ENCODE measurements around the gene YKT6. TPM values are rescaled to one million over a fixed set of nuclear protein-coding genes. Genes with fewer than 3 reads are reported as not detected.
A peak's percentile ranks its signal among the peaks of the same experiment; 100 is the strongest.

The YKT6 gene
- total and polyA plus RNA-seq, 2 of the 8 experiments (the other 6 are each of a cell fraction or from before 2014, with no cell fraction given): 75.3 to 103 TPM

GRCh38 chr7:44186736-44187135 lies 14.0 kb upstream of the YKT6 start:
- no peak overlapping the region for H2AFZ ChIP-seq (ENCODE audit: low read length)
- no peaks in the 10 kb centered on the region for H3K23me2 ChIP-seq (ENCODE audit: low read depth, low read length)
- H3K4me1 ChIP-seq (replicated peaks in 1 of 4; ENCODE audit: control insufficient read depth in 3 of 4, insufficient read depth in 4 of 4, low read length in 3 of 4): peaks cover 0 to 4% (median 0%) of the 10 kb centered on the region in 4 experiments; a peak in 4 of 7 replicates
- H3K79me1 ChIP-seq (ENCODE audit: low read depth, low read length): no peaks in the 10 kb centered on the region
- H2BK120ac ChIP-seq (replicated peaks; ENCODE audit: low read depth, low read length): no peak overlapping the region
- no peak overlapping the region for H3K56ac ChIP-seq (replicated peaks; ENCODE audit: insufficient read length, low read depth, low read length)
- H4K91ac ChIP-seq (replicated peaks; ENCODE audit: insufficient read length, low read length): no peak overlapping the region
- H2BK5ac ChIP-seq (ENCODE audit: low read depth, low read length): no peak overlapping the region
- H3K36me3 ChIP-seq (ENCODE audit: control insufficient read depth in 2 of 4, insufficient read depth in 4 of 4, low read length in 3 of 4): no peaks in the 10 kb centered on the region
- no peak overlapping the region for H3K4ac ChIP-seq (replicated peaks; ENCODE audit: insufficient read length, low read depth, low read length)
- H3K9ac ChIP-seq (replicated peaks in 1 of 4; ENCODE audit: extremely low read depth in 1 of 4, low read depth in 3 of 4, low read length in 3 of 4): no peak overlapping the region
- H3K18ac ChIP-seq (ENCODE audit: extremely low read depth, low read length): no peak overlapping the region
- no peak overlapping the region for H3K27ac ChIP-seq (ENCODE audit: low read depth, low read length)
- no peak overlapping the region for H3K23ac ChIP-seq (ENCODE audit: insufficient read length)
- DNase-seq (ENCODE audit: low read depth in 1 of 2, low spot score in 2 of 2) (no peak), FAIRE-seq (no peak)
- no peak for TF ChIP-seq RAD21 (IDR thresholded peaks at IDR 0.05 in 1 of 2, conservative IDR thresholded peaks at IDR 0.05 in 1 of 2; ENCODE audit: low read depth in 2 of 2, low read length in 2 of 2)
- no peak for TF ChIP-seq SRF (IDR thresholded peaks at IDR 0.05; ENCODE audit: low read depth, low read length)
- TF ChIP-seq CHD2 (IDR thresholded peaks at IDR 0.05; ENCODE audit: low read length): no peak
- no peak for TF ChIP-seq GABPA (IDR thresholded peaks at IDR 0.05; ENCODE audit: borderline replicate concordance, insufficient read depth, low read length)
- no peak for TF ChIP-seq KDM4A (IDR thresholded peaks at IDR 0.05; ENCODE audit: low read depth, low read length, severe bottlenecking)
- no peak for TF ChIP-seq CEBPB (IDR thresholded peaks at IDR 0.05; ENCODE audit: low read depth, low read length)
- no peak for TF ChIP-seq HDAC6 (IDR thresholded peaks at IDR 0.05; ENCODE audit: low read depth, low read length)
- no peak for TF ChIP-seq NANOG (IDR thresholded peaks at IDR 0.05; ENCODE audit: insufficient read depth, low read depth, low read length, poor library complexity, severe bottlenecking)
- TF ChIP-seq SIRT6 (IDR thresholded peaks at IDR 0.05; ENCODE audit: low read length): no peak
- TF ChIP-seq GTF2F1 (IDR thresholded peaks at IDR 0.05; ENCODE audit: borderline replicate concordance, low read depth, low read length): no peak
- TF ChIP-seq, protein P1, sequence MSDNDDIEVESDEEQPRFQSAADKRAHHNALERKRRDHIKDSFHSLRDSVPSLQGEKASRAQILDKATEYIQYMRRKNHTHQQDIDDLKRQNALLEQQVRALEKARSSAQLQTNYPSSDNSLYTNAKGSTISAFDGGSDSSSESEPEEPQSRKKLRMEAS (IDR thresholded peaks at IDR 0.05): no peak
- H3K4me3 ChIP-seq (ENCODE audit: extremely low read depth in 1 of 4, insufficient read depth in 2 of 4, low read depth in 3 of 4, low read length in 4 of 4): no peak overlapping the region
- peaks cover 0 to 3% (median 0%) of the 10 kb centered on the region in 4 experiments; a peak in 2 of 7 replicates for H3K27me3 ChIP-seq (replicated peaks in 1 of 4; ENCODE audit: control insufficient read depth in 3 of 4, extremely low read depth in 1 of 4, insufficient read depth in 3 of 4, low read length in 3 of 4)
- H3K14ac ChIP-seq (ENCODE audit: insufficient read length): no peak overlapping the region
- ChIA-PET CTCF (ENCODE audit: partially characterized antibody) (interaction anchor here (1.1 kb wide), 1 partner anchor 9 kb away, joined by 3 read pairs; no protein-coding TSS in a partner anchor), POLR2A (ENCODE audit: partially characterized antibody) (no interaction called here)
- no peaks in the 10 kb centered on the region for H4K20me1 ChIP-seq (replicated peaks in 1 of 2; ENCODE audit: control insufficient read depth in 1 of 2, insufficient read depth in 2 of 2, low read length in 2 of 2)
- 0 out of 2 replicates have a peak overlapping the region, but pooled peaks have one; percentile 27 for H2BK12ac ChIP-seq (ENCODE audit: low read depth, low read length)
- no peak overlapping the region for H2BK15ac ChIP-seq (ENCODE audit: low read length)
- H3K79me2 ChIP-seq (ENCODE audit: control insufficient read depth in 1 of 2, insufficient read depth in 2 of 2, low read length in 2 of 2): no peaks in the 10 kb centered on the region
- 81% methylated on average over 5 of the region's 5 CpGs; no CpG with 5 or more reads in 1 of the 2 experiments for WGBS, 2 experiments (ENCODE audit: extremely low coverage in 1 of 2, insufficient coverage in 1 of 2, insufficient read length in 1 of 2, insufficient replicate concordance in 2 of 2, low coverage in 1 of 2, low lambda C conversion rate in 2 of 2, missing lambda C conversion rate in 1 of 2)
- no peak overlapping the region for H4K8ac ChIP-seq (ENCODE audit: extremely low read depth, insufficient read depth, low read length)
- H2BK20ac ChIP-seq (ENCODE audit: low read length): no peak overlapping the region
- no peak overlapping the region; the same call in 1 of the 2 replicates for H2AK5ac ChIP-seq (ENCODE audit: low read depth, low read length)
- H4K5ac ChIP-seq (ENCODE audit: insufficient read length, low read depth, low read length): no peak overlapping the region
- H3K4me2 ChIP-seq (ENCODE audit: insufficient read depth in 1 of 2, low read depth in 2 of 2, low read length in 2 of 2): no peak overlapping the region
- peaks cover 10 to 12% of the 10 kb centered on the region in 2 experiments; a peak in 2 of 4 replicates for H3K9me3 ChIP-seq (ENCODE audit: insufficient read depth in 2 of 2, low read depth in 1 of 2, low read length in 1 of 2)

Measured in H1 (cell line).